Stimulated activated naive CD8-positive, alpha-beta T cell treated with anti-CD3 and anti-CD28 coated beads, Interleukin-15, Interleukin-2, amounts not matched to agents 100 U/mL and 50 U/mL, for 24 hours (primary cell): Measurements from ENCODE around the gene KCNIP1.
A peak's percentile ranks its signal among the peaks of the same experiment; 100 is the strongest.
"Not testable (repeated sequence)": the region's sequence is repeated elsewhere in the genome, so short reads cannot be mapped to it uniquely, and the experiment has no call there.

Experiments used
- ATAC-seq: fragments of 150-1000 bp; cut with Tn5 transposase; one replicate; pipeline ENCODE4 v1.10.0; 2021
- DNase-seq: peaks from one replicate; pipeline ENCODE4 v3.0.0; 2021

KCNIP1 gene

DNA sequence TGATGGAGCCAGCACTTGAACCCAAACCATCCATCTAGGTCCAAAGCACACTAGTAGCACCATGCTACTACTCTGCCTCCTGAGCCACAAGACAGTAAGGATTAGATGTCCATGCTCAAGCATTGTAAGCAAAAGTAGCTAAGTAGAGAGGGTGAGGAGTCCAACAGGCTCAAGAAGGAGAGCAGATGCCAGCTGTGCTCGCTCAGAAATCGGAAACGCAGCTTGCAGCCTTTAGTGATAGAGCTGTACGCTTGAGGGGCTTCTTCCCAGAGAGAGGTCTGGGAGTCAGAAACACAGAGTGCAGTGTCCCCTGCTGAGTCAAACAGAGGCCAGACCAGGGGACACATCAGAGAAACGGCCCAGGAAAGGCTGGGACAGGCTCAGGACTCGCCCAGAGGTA lies 247.0 kb downstream of the KCNIP1 start:
- ATAC-seq (no peak), DNase-seq (no peak)

DNA sequence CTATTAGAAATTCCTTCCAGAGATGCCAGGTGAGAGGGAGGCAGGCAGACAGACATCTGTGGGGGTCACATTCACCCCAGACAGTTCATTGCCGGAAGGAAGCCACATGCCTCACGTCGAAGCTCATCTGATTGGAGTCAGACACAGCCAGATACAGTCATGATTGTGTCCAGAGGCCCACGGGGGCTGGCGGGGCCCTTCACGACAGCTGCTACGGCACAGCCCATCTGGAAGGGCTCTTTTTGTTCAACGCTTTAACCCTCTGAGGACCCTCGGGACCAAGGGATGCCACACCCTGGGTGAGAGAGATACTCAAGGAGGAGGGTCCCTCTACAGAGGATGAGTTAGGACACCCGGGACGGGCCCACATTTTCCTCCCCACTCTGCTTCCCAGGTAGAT lies 247.8 kb downstream of the KCNIP1 start:
- no peak for ATAC-seq

DNA sequence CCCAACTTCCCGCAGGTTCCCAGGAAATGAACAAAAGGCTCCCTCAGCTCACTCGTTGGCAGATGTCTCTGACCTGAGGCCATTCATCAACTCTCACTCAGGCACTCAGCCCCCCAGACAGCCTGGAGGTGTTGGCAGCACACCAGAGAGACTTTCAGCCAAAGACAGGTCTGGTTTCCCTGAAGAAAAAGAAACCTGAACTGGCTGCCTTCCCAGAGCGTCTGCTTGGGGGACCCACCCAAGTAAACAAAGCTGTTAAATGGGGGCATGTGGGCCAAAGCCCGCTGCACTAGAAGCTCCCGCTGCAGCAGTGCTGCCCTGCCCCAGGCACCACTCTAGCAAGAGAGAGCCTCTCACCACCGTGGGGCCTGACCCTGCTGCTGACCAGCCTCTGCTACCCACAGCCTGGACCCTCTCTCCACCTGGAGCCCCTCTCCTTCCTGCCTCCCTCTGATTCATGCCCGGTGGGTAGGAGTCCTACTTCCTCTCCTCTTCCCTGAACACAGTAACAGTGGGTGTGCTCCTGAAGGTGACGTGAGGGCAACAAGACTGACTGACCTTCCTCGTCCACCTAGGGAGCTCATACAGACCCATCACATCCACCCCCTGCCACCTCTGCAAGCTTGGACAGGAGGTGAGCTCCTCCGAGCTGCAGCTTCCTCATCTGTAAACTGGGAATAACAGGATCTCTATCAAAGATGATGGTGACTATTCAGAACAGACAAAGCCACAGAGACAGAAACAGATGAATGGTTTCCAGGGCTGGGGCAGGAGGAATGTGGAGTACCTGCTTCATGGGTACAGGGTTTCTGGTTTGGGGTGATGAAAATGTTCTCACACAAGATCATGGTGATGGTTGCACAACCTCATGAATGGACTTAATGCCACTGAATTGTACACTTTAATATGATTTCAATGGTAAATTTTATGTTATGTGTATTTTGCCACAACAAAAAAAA lies 248.7 kb downstream of the KCNIP1 start:
- DNase-seq (no peak), ATAC-seq (peak; percentile 9)

More for the DNA sequence above, 247.8 kb downstream of the KCNIP1 start:
- DNase-seq: no peak

DNA sequence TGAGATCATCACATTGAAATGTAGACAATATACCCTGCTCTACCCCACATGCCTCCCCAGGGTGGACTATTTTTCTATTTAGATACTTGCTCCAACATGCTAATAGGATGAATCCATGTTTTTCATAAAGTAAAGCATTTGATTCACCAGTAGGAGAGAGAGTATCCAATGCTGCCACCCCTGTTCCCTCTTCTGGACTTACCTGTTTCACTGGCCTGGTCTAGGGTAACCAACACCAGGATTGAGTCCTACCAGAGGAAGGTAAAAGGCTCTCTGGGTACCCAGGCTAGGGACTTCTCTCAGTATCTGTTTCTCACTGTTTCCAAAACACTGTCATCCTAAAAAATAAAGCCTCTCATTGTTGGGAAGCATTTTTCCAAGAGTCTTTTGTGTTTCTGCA lies 249.5 kb downstream of the KCNIP1 start:
- DNase-seq: no peak
- no peak for ATAC-seq

DNA sequence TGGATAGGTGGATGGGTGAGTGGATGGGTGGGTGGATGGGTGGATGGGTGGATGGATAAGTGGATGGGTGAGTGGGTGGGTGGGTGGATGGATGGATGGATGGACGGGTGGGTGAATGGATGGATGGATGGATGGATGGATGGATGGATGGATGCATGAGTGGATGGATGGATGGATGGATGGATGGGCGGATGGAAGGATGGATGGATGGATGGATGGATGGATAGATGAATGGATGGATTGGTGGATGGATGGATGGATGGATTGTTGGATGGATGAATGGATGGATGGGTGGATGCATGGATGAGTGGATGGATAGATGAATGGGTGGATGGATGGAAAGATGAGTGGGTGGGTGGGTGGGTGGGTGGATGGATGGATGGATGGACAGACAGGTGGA lies 250.7 kb downstream of the KCNIP1 start:
- not testable (repeated sequence) for ATAC-seq, DNase-seq

DNA sequence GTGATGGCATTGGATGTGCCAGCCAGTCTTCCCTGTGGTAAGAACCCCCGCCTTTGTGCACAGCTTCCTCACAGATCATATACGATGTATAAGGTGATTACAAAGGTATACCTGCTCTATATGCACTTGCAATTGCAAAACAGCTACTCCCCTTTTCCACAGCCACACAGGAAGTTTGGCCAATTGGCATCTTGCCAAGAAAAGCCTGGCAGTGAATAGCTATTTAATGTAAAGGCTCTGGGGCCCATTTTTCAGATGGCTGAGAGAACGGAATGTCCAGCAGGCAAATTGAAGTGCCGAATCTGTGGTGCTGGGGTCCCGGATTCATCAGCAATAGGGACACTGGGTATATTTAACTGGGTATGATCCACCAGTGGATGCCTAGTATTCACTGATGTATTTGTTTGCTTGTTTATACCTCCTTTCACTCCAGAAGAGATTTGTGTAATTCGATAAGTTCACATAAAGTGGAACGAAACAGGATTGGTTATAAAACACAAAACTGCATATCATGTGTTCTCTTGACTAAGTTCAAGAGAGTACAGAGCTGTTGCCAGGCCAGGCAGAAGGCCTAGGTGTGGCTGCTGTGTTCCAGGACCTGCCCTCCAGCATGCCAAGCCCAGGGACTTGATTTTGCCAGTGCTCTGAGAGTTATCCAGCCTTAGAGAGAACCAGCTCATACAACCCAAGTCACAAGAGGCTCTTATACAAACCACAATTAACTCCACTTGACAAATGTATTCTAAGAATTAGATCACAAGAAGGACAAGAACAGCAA lies 252.0 kb downstream of the KCNIP1 start:
- no peak for ATAC-seq

DNA sequence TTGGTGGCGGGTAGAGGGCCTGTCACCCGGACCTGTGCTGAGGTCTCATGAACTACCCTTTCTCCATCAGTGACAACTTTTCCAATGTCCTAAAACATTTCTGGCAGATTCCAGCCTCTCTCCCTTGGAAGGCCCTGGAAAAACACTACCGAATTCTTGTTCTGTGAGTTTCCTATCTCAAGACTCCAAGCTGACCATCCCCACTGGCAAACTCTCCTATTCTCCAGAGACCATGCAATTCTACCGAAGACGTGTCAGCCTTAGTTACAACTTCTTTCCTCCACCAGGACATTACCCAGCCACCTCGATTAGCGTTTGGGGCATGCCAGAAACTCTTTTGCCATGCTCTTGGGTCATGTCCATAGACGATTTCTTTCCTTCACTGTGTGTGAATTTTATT lies 252.9 kb downstream of the KCNIP1 start:
- DNase-seq: no peak
- no peak for ATAC-seq

More for the DNA sequence above, 252.0 kb downstream of the KCNIP1 start:
- no peak for DNase-seq

DNA sequence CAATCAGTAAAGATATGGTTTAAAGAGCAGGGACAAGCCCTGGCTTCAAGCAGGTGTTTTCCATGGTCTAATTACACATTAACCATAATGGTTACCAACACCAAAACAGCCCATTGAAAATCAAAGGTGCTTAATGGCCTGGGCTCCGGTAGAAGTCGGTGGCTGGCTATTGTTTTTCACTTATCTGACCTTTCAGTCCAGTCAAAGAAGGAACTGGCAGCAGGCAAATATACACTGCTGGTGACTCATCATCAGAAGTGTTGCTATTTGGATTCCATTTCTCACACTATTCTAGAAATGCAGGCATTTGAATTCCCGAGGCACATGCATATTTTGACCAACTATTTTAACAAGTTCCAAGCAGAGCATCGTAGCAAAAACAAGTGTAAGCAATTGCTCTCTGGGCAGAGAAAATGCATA lies 253.4 kb downstream of the KCNIP1 start:
- no peak for DNase-seq

DNA sequence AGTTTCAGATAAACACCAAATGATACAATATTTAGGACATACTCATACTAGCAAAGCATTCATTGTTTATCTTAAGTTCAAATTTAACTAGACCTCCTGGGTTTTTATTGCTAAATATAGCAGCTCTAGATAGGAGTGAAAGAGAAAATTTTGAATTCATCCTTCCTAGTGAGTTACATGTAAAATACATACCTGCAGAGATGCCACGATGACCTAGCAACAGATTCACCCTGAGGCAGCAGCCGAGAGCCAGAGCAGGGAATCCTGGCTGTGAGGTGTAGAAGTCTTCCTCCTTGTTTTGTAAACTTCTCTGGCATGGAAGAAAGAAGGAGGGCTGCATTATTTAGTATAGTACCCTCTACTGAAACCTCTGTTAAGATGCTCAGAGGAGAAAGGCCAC lies 253.8 kb downstream of the KCNIP1 start:
- ATAC-seq: no peak
- DNase-seq: no peak

More for the DNA sequence above, 253.4 kb downstream of the KCNIP1 start:
- no peak for ATAC-seq

DNA sequence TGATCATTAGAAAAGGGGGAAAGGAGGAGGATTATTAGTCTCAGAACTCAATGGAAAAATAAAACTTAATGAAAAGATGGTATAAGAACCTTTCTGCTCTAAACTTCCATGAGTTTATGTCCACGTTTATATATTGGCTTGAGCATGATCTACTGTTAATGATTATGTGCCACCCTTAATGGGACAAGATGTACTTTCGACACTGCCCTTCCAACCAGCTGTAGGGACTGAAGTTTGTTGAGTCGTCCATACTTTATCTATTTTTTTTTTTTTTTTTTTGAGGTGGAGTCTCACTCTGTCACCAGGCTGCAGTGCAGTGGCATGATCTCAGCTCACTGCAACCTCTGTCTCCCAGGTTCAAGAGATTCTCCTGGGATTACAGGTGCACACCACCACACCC lies 254.7 kb downstream of the KCNIP1 start:
- ATAC-seq (no peak), DNase-seq (no peak)

DNA sequence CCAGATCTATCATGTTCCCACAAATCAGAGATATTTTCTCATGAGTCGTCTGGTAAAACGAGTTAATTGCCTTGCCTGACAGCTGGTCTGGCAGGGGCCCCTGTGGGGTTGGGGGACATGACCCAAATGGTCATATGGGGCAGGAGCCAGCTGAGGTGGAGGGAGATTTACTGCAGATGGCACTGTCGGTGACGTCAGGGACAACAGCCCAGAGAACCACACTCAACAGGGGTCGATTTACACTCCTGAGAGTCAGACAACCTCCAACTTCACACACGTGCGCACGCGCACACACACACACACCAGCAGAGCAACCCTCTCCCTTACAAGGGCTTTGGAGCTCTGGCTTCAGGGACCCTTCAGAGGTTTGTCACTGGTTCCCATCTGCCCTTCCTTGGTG lies 256.3 kb downstream of the KCNIP1 start:
- ATAC-seq: no peak

DNA sequence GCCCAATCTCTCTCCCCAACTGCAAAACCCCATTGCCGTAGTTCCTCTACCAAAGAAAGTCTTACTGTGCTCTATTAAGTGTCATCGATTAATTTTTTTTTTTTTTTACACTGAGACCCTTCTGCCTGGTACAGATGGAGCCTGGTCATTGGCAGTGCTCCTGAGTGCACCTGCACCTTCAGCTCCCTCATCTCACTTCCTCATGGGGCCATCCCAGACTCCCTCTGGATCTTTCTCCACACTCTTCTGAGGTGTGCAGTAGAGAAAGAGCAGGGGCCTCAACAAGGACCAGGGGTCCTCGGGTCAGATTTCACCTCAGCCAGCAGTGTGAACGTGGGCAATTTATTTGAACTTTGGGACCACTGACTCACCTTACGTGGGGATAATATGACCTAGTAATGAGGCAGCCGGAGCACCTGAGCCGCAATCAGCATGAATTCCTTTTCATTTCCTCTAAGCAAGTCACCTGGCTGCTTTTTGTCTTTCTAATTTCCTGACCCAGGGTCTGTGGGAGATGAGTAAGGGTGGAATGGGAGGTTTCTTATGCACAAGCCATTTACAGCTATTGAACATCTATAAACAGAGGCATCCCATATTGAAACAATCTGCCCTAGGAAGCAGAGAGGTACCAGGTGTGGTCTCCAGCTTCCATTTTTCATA lies 257.4 kb downstream of the KCNIP1 start:
- ATAC-seq (no peak), DNase-seq (no peak)

More for the DNA sequence above, 256.3 kb downstream of the KCNIP1 start:
- DNase-seq: no peak

DNA sequence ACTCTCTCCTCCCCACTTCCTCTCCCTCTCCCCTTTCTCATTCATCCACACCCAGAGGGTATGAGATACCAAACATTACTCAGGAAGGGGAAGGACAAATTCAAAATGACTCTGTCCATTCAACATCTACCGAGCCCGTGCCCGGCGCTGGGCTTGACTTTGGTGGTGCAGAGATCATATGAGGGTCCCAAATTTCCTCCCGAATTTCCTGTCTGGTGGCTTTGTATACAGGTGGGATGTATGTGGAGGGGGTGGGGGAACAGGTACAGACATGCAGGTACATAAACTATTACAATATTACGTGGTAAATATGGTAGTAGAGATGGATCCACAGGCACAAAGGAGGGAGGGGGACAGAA lies 257.9 kb downstream of the KCNIP1 start:
- no peak for ATAC-seq
- no peak for DNase-seq

DNA sequence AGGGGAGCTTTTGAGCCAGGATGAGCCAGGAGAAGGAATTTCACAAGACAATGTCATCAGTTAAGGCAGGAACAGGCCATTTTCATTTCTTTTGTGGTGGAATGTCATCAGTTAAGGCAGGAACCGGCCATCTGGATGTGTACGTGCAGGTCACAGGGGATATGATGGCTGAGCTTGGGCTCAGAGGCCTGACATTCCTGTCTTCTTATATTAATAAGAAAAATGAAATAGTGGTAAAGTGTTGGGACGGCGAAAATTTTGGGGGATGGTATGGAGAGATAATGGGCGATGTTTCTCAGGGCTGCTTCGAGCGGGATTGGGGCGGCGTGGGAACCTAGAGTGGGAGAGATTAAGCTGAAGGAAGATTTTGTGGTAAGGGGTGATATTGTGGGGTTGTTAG lies 258.5 kb downstream of the KCNIP1 start:
- ATAC-seq: not testable (repeated sequence)

DNA sequence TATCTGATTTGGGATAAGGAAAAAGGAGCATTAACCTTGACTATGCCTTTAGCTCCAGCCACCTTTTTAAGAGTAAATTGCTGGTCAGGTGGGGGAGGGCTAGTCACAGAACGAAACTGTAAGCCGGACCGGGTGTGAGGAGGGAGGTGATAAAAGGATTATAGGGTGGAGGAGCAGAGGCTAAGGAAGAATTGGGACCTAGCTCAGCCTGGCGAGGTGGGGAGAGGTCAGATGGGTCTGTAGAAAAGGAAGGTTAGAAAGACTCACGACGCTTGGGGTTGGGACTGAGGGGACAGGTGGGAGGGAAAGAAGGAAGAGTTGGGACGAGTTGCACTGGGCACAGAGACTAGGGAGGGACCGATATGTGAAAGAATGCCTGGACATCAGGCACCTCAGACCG lies 262.0 kb downstream of the KCNIP1 start:
- DNase-seq, ATAC-seq: not testable (repeated sequence)

More for the DNA sequence above, 258.5 kb downstream of the KCNIP1 start:
- DNase-seq: not testable (repeated sequence)

DNA sequence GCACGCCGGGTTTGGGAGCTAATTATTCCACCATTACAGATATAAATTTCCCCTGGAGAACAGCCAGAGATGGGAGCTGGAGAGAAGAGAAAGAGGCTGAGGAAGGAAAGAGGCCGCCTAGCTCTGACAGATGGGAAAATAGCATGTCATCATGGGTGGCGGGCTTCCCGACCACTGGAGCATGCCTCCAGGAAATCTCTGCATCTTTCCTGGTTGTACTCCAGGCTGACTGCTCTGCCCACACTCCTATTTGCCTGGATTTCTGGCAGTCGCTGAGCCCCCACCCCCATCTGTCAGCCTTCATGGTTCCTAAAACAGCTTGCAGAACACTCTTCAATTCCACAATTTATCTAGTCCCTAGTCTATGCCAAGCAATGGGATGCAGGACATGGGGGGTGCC lies 265.4 kb downstream of the KCNIP1 start:
- ATAC-seq: no peak

DNA sequence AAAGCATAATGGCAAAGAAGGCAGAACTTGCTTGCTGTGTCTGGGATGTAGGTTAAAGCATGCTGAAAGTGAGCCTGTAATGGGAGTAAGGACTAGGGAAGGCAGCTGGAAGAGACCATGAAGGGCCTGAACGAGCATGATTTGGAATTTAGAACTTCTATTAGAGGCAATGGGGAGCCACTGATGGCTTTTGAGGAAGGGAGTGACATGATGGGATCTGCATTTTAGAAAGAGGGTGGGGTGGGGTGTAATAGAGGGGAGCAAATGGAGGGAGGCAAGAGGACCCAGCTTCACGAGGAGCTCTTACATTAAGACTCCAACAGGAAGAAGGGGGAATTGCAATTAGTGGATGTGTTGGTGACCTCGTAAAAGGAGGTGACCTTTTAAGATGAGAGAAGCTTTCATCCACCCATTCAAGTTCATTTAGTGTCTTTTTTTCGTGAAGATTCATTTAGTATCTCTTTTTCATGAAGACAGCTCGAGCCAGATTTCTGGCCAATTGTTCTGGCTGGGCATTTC lies 266.1 kb downstream of the KCNIP1 start:
- DNase-seq (no peak), ATAC-seq (no peak)

More for the DNA sequence above, 265.4 kb downstream of the KCNIP1 start:
- DNase-seq: no peak

DNA sequence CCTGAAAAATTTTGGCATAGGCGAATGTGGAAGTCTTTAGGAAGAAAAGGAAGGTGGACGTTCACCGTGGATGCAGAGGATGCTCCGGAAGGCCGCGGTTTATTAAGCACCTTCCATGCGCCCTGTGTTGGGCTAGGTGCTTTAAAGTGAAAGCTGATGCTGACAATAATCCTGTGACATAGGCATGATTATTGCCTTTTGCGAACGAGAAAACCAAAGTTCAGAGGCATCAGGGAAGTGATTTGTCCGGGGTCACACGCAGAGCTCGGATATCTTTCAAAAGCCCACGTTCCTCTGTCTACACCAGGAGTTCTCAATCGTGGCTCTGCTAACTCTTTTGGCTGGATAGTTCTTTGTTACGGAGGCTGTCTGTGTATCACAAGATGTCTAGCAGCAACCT lies 267.7 kb downstream of the KCNIP1 start:
- DNase-seq (no peak), ATAC-seq (no peak)

DNA sequence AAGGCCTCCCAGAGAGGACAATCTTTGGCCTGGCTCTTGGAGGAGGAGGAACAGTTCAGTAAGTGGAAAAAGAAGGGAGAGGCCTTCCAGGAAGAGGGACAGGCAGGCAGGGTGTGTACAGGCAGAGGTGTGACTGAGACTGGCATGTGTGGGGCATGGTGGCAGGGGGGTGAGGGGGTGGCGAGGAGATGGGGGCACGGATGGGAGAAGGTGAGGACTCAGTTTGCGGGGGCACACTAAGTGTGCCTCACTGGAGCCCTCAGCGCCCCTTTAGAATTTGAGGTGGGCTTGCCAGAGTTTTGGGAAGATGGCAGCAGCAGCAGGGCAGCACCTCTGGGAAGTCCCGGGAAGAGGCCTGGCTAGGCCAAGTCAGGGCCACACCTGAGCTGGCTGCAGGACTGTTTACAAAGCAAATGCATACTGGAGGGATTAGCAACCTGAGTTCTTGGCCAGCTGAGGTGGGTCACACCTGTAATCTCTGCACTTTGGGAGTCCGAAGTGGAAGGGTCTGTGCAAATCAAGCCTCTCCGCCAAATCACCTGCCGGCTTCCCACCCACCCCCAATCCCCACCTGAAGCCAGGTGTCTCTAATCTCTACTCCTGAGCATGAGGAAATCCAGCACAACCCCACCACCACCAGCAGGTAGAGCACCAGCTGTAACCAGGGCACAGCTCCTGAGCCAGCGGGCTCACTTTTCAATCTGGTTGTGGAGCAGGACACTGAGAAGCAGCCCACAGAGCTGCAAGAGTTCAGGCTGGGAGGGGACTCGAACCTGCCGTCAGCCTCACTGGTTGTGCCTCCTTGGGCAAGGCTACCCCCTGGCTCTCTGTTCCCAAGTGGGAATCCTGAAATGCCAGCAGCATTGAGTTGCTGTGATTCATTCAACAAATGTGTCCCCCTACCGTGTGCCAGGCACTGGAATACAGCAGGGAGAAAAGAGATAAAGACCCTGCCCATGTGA lies 269.5 kb downstream of the KCNIP1 start:
- ATAC-seq (no peak), DNase-seq (no peak)

DNA sequence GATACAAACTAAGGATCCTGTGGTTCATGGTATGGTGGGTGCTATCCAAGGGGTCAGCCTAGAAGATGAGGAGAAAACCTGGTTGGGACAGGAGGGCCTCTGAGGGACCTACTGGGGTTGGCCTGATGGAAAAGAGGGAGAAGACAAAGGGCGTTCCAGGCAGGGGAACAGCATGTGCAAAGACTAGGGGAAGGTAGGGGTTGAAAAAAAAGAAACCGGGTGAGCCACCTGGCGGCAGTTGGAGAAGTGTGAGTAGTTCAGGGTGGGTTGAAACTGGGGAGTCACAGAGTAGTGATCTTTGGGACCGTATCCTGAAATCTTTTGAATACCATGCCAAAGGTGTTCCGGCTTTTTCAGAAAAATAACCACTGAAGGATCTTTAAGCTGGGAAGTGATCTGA lies 271.0 kb downstream of the KCNIP1 start:
- ATAC-seq (no peak), DNase-seq (no peak)

DNA sequence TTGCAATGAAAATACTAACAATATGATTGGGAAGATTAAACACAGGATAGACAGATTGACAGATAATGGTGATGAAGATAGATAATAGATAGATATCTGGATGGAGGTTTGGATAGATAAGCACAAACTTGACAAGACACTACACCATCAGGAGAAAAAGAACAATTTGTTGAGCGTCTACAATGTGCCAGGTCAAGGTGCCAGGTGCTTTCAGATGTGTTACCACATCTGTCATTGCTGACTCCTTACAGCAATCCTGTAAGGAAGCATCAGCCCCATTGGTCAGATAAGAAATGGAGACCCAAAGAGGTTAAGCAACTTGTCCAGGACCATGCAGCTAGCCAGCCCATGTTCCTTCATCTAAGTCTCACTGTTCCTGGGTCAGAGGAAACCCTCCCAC lies 278.1 kb downstream of the KCNIP1 start:
- no peak for DNase-seq
- ATAC-seq: no peak
